Calu3 (cell line): ENCODE measurements around the gene PTPRA. TPM values are rescaled to one million over a fixed set of nuclear protein-coding genes. Genes with fewer than 3 reads are reported as not detected.

Experiments
- BruUV-seq: library from RNA; stranded (reverse); fragments of 400-500 nt; replicated peaks from 2 replicates; lab custom pipeline; 2021; lab: Mats Ljungman, UMichigan
- CTCF ChIA-PET: fragments of 300-600 bp; sonication (Branson Sonifier 250); formaldehyde crosslinking; loops from one replicate; lab custom pipeline; 2022; ENCODE audit warnings: antibody characterized with exemption; lab: Charles Lee
- DNase-seq: peaks from one replicate; pipeline ENCODE4 v3.0.0; 2022
- H3K27ac Mint-ChIP-seq: one replicate; pipeline ENCODE4 v1.8.0; 2022; ENCODE audit warnings: mixed read lengths; ENCODE audit not compliant: unreplicated experiment
- H3K27me3 Mint-ChIP-seq: one replicate; pipeline ENCODE4 v1.8.0; 2022; ENCODE audit warnings: mixed read lengths; ENCODE audit not compliant: unreplicated experiment
- H3K36me3 Mint-ChIP-seq: one replicate; pipeline ENCODE4 v1.8.0; 2022; ENCODE audit warnings: mild to moderate bottlenecking, moderate library complexity, mixed read lengths; ENCODE audit not compliant: insufficient read depth, unreplicated experiment
- H3K4me1 Mint-ChIP-seq: one replicate; pipeline ENCODE4 v1.8.0; 2022; ENCODE audit warnings: mild to moderate bottlenecking, low read depth, mixed read lengths; ENCODE audit not compliant: unreplicated experiment
- H3K4me3 Mint-ChIP-seq: one replicate; pipeline ENCODE4 v1.8.0; 2022; ENCODE audit warnings: mild to moderate bottlenecking, low read depth, moderate library complexity, mixed read lengths; ENCODE audit not compliant: unreplicated experiment
- H3K9me3 Mint-ChIP-seq: one replicate; pipeline ENCODE4 v1.8.0; 2022; ENCODE audit warnings: low read depth, mixed read lengths; ENCODE audit not compliant: unreplicated experiment
- intact Hi-C: fragments of 100-400 bp; cut with micrococcal nuclease; formaldehyde crosslinking; loops from one replicate; pipeline ENCODE4 v1.10.0; 2022; ENCODE audit not compliant: unreplicated experiment
- total RNA-seq: library from RNA; stranded (reverse); gene quantifications from 2 replicates; pipeline ENCODE4 v1.2.3, GENCODE V29; 2022
- TF ChIP-seq, protein P1 (sequence below): fragments of 200-600 bp; IDR thresholded peaks from one replicate; pipeline ENCODE4 v1.8.0; 2022; ENCODE audit warnings: antibody characterized with exemption; ENCODE audit not compliant: unreplicated experiment

Gene PTPRA
- total RNA-seq, 1 experiment from 2014 or later, result 30.2 TPM

DNA sequence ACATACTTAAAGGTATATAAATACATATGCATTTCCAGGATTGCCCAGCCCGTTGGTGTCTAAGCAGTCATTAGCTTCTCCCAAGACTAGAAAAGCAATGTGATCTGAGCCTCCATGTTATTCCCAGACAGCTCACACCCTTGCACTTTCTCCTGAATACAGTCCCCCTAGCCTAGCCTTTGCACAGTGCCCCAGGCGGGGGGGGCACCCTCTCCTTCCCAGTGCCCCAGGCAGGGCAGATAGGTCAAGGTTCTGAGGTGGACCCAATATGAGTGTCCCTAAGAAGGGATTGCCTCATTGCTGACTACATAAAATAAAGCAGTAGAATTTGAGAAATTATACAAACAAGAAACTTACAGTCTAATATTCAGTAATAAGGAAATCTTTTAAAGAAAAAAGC lies 154.7 kb downstream of the PTPRA start:
- Mint-ChIP-seq H3K27me3 (no peaks in the 10 kb centered on the region), H3K36me3 (peaks cover 5% of the 10 kb centered on the region), H3K9me3 (no peaks in the 10 kb centered on the region), H3K4me3 (no peak overlapping the region), H3K4me1 (no peaks in the 10 kb centered on the region), H3K27ac (no peak overlapping the region)
- TF ChIP-seq, protein P1, sequence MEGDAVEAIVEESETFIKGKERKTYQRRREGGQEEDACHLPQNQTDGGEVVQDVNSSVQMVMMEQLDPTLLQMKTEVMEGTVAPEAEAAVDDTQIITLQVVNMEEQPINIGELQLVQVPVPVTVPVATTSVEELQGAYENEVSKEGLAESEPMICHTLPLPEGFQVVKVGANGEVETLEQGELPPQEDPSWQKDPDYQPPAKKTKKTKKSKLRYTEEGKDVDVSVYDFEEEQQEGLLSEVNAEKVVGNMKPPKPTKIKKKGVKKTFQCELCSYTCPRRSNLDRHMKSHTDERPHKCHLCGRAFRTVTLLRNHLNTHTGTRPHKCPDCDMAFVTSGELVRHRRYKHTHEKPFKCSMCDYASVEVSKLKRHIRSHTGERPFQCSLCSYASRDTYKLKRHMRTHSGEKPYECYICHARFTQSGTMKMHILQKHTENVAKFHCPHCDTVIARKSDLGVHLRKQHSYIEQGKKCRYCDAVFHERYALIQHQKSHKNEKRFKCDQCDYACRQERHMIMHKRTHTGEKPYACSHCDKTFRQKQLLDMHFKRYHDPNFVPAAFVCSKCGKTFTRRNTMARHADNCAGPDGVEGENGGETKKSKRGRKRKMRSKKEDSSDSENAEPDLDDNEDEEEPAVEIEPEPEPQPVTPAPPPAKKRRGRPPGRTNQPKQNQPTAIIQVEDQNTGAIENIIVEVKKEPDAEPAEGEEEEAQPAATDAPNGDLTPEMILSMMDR, result no peak
- CTCF ChIA-PET, result no interaction called here
- no peak for DNase-seq
- no TSS peak for BruUV-seq
- intact Hi-C loops, result no loop called here

DNA sequence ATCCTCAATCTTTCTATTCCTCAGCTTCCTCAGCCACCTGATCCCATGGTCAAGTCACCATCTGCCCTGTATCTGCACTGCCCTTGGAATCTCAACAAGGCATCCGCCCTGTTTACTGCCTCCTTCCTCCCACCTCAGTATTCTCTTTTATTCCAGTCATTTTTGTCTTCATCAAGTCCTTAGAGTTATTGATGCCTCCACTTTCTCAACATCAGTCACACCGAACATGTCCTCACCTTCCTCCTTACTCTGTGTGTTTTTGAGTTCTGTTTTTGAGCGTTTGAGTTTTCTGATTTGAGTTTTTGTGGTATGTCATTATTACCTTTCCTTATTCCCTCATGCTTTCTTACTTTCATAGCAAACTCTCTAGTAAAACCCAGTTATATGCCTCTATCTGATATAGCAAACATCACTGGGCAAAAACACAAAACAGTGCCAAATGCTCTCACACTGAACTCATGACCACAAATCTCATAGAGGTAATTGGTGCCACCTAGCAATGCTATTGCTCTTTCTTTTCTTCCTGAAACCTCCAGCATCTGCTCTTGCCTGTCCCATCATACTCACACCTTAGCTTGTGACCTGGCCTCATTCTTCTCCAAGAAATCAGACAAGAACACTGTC lies 158.4 kb downstream of the PTPRA start:
- DNase-seq, result no peak
- CTCF ChIA-PET, result no interaction called here
- Mint-ChIP-seq H3K27ac (no peak overlapping the region), H3K36me3 (no peaks in the 10 kb centered on the region), H3K27me3 (no peaks in the 10 kb centered on the region), H3K4me1 (no peaks in the 10 kb centered on the region), H3K4me3 (no peak overlapping the region), H3K9me3 (no peaks in the 10 kb centered on the region)
- TF ChIP-seq, protein P1, result no peak
- no TSS peak for BruUV-seq
- intact Hi-C loops, result no loop called here

DNA sequence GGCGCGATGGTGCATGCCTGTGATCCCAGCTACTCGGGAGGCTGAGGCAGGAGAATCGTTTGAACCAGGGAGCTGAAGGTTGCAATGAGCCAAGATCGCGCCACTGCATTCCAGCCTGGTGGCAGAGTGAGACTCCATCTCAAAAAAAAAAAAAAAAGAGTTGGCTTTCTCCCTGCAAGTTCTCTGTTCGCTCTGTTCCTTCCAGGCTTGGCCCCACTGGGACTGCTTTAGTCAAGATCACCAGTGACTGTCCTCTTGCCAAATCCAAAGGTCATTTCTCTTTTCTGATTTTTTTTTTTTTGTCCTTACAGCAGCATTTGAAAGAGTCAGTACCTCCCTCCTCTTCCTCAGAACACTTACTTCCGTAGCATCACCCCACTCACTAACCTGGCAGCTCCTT lies 159.3 kb downstream of the PTPRA start:
- H3K4me3 Mint-ChIP-seq, result no peak overlapping the region
- CTCF ChIA-PET, result no interaction called here
- H3K27ac Mint-ChIP-seq, result no peak overlapping the region
- no TSS peak for BruUV-seq
- DNase-seq, result no peak
- TF ChIP-seq, protein P1, result no peak
- no peaks in the 10 kb centered on the region for H3K27me3 Mint-ChIP-seq
- no peaks in the 10 kb centered on the region for H3K36me3 Mint-ChIP-seq
- no peaks in the 10 kb centered on the region for H3K9me3 Mint-ChIP-seq
- intact Hi-C loops, result no loop called here
- H3K4me1 Mint-ChIP-seq, result no peaks in the 10 kb centered on the region

DNA sequence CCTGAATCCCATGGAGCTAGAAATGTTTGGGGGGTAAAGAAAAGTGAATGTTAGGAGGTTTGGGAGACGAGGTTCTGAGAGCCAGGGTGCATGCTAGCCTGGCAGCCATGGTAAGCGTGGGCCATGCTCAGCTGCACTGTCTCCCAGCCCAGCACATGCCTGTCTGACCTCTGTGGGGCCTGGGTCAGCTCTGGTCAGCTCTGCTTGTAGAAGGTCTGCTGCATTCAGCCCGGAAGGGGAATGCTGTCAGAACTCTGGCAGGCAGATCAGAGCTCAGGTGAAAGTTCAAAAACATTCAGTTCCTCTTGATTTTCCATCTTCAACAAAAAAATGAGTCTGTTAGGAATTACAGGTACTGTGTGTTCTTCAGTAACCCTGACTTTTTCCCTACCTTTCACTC lies 164.4 kb downstream of the PTPRA start:
- Mint-ChIP-seq H3K36me3 (peaks cover 5% of the 10 kb centered on the region), H3K9me3 (no peaks in the 10 kb centered on the region), H3K4me1 (no peaks in the 10 kb centered on the region), H3K27me3 (no peaks in the 10 kb centered on the region), H3K4me3 (no peak overlapping the region), H3K27ac (no peak overlapping the region)
- CTCF ChIA-PET, result no interaction called here
- TF ChIP-seq, protein P1, result no peak
- no peak for DNase-seq
- intact Hi-C loops, result no loop called here
- BruUV-seq, result no TSS peak
